GM18508 (cell line): Measurements from ENCODE around the gene TTLL9.

Source experiments
- ATAC-seq: cut with Tn5 transposase; IDR thresholded peaks from one replicate; pipeline ENCODE4 v1.9.1; 2021; ENCODE audit warnings: moderate number of reproducible peaks; ENCODE audit not compliant: insufficient read depth, unreplicated experiment

TTLL9 gene

DNA sequence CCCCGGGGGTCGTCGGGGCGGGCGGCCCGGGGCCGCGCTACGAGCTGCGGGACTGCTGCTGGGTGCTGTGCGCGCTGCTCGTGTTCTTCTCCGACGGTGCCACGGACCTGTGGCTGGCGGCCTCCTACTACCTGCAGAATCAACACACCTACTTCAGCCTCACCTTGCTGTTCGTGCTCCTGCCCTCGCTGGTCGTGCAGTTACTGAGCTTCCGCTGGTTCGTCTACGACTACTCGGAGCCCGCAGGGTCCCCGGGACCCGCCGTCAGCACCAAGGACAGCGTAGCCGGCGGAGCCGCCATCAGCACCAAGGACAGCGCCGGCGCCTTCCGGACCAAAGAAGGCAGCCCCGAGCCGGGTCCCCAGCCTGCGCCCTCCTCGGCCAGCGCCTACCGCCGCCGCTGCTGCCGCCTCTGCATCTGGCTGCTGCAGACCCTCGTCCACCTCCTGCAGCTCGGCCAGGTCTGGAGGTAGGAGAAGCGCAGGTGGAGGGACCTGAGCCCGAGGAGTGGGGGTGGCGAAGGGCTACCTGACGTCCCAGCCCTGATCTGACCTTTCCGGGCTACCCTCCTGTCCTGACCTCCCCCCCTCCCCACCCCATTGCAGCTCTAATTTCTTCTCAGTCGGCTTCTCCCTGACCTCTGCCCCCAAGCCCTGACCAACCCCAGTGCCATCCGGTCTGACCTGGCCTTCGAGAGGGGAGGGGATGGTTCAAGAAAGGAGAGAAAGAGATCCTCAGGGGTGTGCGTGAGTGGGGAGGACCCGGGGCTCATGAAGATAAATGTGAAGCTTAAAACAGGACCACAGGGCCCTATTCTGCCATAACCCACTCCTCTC lies 98.1 kb downstream of the TTLL9 start:
- no peak for ATAC-seq

DNA sequence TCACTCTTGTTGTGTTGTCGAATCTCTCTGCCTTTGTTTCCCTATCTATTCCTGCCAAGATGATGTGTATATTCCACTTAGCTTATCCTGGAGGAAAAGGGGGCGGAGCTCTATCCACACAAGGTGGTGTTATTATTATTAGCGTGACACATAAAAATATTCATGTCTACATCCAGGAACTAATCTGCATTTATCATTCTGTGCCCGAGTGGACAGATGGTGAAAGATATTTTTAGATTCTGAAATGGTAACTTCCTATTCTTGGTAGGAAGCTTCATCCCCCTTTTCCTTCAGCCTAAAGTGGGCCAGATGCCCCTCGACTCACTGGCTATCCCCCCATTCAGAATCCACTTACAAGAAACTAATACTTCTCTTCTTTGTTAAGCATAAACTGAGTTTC lies 99.6 kb downstream of the TTLL9 start:
- ATAC-seq, result no peak

DNA sequence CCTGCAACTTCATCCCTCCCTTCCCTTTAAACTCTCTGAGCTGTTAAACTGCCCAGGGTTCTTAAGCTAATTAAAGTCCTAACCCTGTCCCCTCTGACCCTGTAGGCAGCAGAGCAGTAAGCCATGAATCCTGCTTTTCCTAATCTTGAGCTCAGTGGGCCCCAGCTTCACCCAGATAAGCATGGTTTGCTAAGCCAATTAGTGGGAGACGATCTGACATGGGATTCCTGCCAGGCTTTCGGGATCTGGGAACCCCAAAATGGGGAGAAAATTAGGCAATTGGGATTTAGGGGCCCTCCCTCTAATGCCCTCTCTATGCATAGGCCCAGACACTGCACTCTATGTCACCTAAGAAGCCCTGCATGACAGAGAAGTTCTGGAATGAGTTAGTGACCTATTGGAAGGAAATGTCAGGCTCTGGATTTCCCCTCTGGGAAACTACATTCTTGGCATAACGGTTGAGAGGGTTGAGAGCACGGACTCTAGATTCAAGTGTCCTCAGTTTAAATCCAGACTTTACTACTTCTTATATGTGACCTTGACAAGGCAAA lies 102.1 kb downstream of the TTLL9 start:
- ATAC-seq, result no peak

DNA sequence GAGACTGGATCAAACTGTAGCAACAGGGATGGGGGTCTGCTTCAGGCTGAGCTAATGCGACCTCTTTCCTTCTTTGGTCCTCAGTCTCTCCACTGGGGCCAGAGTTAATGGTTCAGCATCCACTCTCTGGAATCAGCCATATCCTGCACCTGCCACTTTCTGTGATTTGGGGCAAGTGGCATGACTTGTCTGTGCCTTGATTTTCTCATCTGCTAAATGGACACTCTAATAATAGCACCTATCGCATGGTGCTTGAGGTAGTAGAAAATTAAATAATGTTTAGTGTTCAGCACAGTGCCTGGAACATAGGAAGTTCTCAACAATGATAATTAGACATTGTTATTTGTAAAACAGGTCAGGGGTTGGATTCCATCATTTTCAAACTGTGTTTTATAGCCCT lies 103.9 kb downstream of the TTLL9 start:
- ATAC-seq, result no peak

DNA sequence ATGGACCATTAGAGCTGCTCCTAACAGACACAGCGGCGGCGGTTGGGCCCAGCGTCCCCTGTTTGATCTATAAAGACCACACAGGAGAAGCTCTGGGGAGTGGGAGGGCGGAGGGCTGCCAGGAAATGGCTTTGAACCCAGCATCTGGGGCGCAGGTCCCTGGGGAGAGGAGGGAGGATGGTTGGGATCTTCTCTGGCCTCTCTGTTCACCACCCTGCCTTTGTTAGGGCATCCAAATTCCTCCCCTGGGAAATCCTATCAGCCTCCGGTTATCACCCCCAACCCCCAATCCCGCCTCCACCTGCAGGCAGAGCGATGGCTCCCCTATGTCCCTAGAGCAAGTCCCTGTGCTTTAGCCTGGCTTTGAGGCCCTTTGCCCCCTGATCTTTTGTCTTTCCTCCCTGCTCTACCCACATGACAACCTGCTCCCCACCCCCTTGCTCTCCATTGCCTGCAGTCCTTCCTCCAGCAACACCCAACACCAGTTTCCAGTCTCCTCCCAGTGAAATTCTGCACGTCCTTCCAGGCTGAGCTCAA lies 104.6 kb downstream of the TTLL9 start:
- ATAC-seq, result no peak

DNA sequence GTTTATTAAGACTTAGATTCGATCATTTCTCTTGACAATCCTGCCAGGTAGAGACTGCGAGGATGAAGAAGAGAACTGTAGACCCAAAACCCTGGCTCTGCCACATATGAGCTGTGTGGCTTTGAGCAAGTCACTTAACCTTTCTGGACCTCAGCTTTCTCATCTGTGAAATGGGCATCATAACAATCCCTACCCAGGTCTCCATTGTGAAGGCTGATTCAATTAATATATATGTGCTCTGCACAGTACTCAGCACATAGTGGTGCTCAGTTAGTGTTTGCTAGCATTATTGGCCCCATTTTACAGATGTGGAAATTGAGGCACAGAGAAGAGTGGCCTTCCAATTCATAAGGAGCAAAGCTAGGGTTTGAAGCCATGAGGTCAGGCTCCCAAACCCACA lies 105.4 kb downstream of the TTLL9 start:
- no peak for ATAC-seq

DNA sequence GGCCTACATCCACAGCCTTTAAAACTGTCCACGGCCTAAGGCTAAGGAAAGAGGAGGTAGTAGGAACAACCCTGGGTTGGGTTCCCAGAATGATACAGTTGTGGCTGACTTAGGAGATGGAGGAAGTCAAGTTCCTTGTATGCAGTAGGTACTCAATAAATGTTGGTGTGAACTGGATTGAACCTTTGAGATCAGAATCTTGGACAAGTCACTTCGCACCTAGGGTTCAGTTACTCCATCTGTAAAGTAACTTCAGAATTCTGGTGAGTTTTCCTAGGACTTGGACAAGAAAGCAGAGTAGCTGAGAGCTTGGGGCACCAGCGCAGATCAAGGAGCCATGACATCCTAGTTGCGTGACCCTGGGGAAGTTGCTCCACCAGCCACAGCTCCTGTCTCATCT lies 106.6 kb downstream of the TTLL9 start:
- no peak for ATAC-seq

DNA sequence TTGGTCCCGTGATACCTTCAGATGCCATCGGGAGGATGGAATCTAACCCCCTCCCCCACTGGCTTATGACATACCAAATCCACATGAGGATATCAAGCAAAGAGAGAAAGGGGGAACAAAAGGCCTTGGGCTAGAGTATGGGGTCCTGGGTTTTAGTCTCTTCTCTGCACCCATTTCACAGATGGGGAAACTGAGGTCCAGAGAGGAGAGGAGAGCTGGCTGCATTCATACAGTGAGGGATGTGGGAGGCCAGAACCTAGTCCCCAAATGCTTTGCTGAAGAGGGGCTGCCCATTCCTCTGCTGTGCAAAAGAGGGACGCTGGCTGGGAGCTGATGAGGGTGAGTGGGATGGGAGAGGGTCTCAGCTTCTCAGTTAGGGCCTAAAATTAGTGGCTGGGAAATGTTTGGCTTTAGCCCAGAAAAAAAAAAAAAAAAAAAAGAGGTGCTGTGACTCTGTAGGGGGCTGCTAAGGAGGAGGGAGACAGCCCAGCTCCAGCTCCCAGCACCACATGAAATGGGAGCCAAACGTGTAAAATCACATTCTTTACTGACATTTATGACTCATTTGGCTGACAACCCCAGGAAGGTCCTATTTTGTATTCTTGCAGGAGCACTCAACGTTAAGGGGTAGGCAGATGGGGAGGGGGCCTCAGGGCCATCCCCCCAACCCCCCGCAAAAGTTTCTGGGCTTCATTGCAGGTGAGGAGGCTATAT lies 109.4 kb downstream of the TTLL9 start:
- ATAC-seq, result no peak

DNA sequence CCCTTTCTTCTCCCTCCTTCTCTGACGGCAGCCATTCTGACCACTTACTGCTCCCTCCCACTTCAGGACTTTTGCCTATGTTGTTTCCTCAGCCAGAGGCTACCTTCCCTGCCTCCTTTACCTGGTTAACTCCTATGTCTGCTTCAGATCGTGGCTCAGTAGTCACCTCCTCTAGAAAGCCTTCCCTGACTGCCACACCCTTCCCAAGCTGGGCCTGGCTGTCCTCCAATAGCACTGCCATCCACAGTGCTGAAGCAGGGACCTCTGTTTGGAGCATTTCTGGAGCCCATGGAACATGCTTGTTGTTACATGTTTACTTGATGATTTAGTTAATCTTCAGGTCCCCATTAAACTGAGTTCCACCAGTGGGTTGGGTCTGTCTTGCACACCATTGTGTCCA lies 111.3 kb downstream of the TTLL9 start:
- no peak for ATAC-seq

DNA sequence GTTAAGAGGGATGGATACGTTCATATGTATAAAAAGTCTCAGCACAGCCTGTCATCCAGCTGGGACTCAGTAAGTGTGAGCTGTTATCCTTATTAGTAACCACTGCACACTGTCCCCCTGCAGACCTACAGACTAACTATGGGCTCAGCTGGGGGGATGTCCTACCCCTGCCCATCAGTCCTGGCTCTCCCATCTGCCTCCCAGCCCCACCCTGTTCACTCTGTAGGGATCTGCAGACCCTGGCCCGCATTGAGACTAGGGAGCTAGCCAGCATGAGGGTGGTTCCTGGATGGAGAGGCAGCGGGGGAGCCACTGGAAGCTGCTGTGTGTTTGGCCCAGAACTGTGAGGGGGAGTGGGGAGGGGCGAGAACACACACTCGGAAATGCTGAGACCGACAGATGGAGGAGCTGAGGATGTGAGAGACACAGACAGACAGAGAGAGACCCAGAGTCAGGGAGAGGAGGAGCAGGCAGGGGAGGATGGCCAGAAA lies 114.6 kb downstream of the TTLL9 start:
- no peak for ATAC-seq

DNA sequence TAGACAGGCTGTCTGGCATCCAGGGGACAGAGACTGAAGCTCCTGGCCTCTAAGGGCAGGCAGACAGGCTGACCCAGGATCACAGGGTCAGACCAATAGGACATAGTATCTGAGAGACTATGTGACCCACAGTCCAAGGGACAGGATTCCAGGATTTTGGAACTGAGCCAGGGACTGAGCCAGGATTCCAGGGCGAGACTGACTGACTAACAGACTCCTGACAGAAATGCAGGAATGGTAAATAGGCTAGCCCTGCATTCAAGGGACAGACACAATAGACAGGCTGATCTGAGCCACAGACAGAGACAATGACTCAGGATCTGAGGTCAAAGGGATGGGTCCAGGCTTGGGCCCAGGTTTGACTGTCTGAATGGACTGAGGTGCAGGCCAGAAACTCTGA lies 117.3 kb downstream of the TTLL9 start:
- ATAC-seq, result no peak

DNA sequence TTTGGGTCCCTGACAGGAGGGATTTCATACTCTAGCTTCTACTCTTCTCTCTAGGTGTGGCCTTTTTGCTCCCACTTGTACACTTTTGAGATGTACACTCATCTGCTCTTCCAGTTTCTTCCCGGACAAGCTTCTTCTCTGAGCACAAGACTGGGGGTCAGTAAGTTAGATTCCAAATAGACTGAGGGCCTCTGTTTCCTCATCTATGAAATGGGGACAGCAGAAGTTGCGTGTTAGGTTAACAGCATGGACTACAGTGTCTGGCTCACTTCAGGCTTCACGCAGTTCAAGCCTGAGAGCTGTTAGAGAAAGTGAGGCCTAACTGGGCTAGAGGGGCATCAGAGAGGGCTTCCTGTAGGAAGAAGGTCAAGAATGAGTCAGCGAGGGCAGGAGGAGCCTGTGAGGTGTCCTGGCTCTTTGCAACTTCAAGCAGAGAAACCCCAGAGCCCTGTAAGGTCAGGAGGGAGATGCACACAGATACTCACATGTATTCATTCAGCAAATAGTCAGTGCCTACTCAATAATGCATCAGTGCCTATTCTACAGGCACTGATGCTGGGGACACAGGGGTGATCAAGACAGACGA lies 118.1 kb downstream of the TTLL9 start:
- no peak for ATAC-seq

DNA sequence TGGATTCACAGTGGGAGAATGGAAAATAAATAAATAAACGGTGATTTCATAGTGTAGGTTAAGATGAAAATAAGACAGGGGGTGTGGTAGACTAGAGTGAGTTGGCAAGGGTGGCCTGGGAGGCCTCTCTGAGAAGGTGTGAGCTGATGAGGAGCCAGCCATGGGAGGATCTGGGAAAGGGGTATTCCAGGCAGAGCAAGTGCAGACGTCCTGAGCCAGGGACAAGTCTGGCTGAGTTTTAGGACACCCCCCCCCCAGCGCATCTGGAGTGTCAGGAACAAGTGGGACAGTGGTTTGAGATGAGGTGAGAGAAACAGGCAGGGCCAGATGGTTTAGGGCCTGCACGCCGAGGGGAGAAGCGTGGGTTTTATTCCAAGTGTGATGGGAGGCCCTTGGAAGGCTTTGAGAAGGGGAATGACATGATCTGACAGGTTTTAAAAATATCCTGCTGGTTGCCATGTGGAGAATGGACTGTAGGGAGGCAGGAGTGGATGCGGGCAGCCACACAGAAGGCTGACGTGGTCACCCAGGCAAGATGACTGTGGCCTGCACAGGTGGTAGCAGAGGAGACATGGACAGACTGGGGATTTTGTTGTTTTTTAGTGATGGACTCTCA lies 118.7 kb downstream of the TTLL9 start:
- no peak for ATAC-seq

DNA sequence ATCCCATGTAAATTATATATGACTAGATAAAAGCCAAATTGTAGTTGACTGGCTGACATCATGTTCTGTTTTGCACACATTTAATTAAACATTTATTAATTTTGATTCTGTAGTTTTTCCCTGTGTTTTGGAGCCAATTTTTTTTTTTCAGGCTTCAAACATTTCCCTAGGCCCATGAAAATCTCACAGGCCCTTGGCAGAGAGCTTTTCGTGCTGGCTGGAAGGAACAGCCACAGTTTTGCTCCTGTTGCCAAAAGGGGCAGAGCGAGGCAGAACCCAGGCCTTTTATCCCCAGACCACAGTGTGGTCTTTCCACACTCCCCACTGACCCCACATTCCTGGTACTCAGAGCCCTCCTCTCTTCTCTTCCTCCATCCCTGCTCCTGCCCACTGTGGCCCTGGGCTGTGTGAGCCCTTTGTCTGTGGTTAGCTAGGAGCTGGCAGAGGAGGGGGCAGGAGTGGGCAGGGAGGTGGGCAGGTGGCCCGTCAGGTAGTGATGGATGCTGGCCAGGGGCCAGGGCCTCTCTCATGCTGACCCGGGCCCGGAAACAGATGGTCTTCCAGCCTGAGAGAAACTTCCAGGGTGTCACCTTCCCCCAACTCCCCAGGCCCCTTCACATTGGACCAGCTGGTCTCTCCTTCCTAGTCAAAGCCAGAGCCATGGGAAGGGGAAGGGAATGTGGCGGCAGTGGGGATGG lies 120.4 kb downstream of the TTLL9 start:
- no peak for ATAC-seq

DNA sequence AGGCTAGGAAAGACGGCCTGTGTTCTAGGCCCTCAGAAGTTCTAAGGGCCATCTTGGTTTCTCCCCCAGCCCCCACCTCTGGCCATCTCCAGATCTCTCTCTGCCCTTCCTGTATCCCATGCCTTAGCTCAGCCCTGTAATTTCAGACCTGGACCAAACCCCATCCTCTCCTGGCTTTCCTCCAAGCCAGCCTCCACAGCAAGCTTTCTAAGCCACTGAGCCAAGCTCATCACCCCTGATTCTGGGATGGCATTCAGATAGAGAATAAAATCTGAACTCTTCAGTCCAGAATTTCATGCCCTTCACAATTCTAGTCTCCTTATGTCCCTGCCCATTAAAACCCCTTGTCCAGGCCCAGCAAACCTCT lies 120.9 kb downstream of the TTLL9 start:
- no peak for ATAC-seq

DNA sequence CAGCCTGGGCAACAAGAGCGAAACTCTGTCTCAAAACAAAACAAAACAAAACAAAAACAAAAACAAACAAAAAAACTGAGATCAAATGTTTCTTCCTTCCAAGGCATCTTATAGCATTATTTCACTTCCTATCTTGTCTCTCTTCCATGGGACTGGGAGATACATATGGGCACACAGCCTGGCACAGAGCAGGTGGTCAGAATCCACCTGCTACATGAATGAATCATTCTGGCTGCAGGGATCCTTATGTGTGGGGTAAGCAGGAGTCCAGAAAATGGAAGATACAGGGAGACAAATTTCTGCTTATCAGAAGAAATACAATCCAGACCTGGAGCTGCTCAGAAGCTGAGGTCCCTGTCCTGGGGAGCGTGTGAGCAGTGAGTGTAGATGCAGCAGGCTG lies 121.7 kb downstream of the TTLL9 start:
- ATAC-seq, result no peak
